ENCODE measurements around the gene KRTAP1-1.
"Not testable (repeated sequence)": the region's sequence is repeated elsewhere in the genome, so short reads cannot be mapped to it uniquely, and the experiment has no call there.

The KRTAP1-1 gene, protein sequence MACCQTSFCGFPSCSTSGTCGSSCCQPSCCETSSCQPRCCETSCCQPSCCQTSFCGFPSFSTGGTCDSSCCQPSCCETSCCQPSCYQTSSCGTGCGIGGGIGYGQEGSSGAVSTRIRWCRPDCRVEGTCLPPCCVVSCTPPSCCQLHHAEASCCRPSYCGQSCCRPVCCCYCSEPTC

DNA sequence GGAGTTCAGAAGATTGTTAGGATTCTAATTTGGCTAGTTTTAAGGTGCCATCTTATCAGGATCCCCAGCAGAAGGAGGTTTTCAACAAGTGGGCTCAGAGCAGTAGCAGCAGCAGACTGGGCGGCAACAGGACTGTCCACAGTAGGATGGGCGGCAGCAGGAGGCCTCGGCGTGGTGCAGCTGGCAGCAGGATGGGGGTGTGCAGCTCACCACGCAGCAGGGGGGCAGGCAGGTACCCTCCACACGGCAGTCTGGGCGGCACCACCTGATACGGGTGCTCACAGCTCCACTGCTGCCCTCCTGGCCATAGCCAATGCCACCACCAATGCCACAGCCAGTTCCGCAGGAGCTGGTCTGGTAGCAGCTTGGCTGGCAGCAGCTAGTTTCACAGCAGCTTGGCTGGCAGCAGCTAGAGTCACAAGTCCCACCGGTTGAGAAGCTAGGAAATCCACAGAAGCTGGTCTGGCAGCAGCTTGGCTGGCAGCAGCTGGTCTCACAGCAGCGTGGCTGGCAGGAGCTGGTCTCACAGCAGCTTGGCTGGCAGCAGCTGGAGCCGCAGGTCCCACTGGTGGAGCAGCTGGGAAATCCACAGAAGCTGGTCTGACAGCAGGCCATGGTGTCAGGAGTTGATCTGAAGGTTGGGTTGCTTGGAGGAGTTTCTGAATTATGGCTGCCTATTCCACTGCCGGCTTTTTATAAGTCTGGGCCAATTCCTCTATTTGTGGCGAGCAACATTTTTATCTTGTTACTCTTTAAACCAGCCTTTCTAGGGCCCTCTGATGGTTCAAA, at the start of gene KRTAP1-1:
KRTAP1-1 (minus strand) TSS at position 668 of the 789 bp plus-strand sequence; CDS start at position 615, 53 bp downstream.
- not testable (repeated sequence) for DNase-seq (ENCODE audit: low read depth in 2 of 2)

DNA sequence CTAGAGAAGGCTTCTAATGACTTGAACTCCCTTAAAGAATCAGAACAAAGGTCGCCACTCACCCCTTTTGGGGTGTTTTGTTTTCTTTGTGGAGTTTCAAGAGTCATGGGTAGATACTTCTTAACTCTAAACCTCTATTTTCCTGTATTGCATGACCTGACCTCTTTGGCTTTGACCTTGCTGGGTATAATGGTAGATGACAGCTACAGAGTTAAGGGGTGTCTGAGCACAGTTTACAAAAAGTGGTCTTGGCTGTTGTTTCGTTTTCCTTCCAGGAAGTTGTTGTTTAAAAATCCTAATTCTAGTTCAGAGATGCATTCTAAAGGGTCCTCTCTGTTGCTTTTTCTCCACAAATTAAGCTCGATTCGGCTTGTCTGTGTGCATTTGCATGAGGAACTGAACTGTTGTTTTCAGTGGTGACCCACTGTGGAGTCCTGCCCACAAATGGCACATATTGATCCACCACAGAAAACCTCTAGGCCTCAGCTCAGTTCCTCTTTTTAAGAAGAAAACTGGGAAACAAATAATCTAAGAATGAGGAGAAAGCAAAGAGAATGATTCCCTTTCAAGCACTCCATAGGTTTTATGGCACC, 47.6 kb upstream of the KRTAP1-1 start:
- not testable (repeated sequence) for DNase-seq (ENCODE audit: low read depth in 2 of 2)

DNA sequence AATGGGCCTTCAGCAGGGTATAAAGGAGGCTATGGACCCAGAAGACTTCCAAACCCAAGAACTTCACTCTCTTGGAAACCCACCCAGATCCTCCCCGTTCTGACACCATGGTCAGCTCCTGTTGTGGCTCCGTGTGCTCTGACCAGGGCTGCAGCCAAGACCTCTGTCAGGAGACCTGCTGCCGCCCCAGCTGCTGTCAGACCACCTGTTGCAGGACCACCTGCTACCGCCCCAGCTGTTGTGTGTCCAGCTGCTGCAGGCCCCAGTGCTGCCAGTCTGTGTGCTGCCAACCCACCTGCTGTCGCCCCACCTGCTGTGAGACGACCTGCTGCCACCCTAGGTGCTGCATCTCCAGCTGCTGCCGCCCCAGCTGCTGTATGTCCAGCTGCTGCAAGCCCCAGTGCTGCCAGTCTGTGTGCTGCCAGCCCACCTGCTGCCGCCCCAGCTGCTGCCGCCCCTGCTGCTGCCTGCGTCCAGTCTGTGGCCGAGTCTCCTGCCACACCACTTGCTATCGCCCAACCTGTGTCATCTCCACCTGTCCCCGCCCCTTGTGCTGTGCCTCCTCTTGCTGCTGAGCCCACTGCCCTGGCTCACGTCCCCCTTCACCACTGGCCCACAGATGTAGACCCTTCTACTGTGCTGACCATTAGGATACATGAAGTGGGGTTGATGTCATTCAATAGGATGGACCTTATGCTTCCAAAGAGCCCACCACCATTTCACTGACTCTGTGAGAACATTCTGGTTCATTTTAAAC, 43.0 kb upstream of the KRTAP1-1 start, which contains the start of gene KRTAP4-7:
KRTAP4-7 (plus strand) TSS at position 51 of the 757 bp plus-strand sequence; CDS start at position 108, 57 bp downstream.
- not testable (repeated sequence) for DNase-seq (ENCODE audit: low read depth in 2 of 2)

DNA sequence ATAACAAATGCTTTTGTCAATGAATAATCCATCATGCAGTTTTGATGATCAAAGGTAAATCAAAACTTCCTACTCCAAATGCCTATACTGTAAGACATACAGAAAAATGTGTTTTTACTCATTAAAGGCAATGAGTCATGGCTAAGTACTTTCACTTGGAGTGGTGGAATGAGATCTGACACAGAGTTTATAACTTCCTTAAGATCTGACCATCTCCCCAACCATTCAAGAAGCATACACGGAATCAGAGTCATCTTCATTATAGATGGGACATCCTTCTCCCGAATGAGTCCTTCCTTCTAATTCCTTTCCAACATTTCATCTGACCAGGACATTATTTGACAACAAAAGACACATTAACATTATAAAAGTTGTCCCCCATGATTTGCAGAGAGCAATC, 42.2 kb upstream of the KRTAP1-1 start:
- DNase-seq (ENCODE audit: low read depth in 2 of 2): not testable (repeated sequence)

DNA sequence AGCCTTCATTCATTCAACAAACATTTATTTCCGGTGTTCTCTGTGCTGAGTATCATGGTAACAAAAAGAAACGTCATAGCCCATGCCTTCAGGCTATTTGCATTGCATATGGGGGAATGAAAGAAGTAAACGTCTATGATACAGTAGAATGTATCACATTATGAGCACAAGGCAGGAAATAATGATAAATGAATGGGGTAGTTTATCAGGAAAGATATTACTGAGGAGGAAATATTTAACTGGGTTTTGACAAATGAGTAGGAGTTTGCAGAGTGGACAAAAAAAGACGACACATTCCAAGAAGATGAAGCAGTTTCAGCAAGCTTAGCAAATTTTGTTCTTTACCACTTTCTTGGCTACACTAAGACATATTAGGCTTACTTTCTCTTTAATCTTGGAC, 41.4 kb upstream of the KRTAP1-1 start:
- DNase-seq (ENCODE audit: low read depth in 2 of 2): no peak

DNA sequence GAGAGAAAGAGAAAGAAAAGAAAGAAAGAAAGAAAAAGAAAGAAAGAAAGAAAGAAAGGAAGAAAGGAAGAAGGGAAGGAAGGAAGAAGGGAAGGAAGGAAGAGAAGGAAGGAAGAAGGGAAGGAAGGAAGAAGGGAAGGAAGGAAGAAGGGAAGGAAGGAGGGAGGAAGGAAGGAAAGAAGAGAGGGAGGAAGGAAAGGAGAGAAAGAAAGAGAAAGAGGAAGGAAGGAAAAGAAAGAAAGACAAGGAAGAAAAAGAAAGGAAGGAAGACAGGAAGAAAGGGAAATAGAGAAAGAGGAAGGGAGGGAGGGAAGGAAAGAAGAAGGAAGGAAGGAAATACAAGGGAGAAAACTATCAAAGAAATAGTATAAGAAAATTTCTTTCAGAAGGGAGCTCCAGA, 35.5 kb upstream of the KRTAP1-1 start:
- DNase-seq (ENCODE audit: low read depth in 2 of 2): no peak

DNA sequence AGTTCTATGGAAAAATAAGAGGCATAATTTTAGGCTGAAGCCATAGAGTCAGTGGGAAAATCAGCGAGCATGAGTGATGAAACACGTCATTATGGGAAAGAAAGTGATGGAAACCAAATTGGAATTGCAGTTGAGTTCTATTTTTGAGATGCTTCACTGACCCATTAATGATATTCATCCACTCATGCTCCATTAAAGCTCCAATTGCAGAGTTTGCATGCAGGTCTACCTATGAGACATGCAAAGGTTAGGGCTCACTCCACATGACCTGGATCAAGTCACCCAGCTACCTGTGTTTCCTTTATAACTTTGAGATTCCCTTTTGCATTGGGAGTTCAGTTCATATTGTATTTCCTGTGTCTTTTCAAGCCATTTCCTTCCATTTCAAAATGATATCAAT, 32.4 kb upstream of the KRTAP1-1 start:
- no peak for DNase-seq (ENCODE audit: low read depth in 2 of 2)

DNA sequence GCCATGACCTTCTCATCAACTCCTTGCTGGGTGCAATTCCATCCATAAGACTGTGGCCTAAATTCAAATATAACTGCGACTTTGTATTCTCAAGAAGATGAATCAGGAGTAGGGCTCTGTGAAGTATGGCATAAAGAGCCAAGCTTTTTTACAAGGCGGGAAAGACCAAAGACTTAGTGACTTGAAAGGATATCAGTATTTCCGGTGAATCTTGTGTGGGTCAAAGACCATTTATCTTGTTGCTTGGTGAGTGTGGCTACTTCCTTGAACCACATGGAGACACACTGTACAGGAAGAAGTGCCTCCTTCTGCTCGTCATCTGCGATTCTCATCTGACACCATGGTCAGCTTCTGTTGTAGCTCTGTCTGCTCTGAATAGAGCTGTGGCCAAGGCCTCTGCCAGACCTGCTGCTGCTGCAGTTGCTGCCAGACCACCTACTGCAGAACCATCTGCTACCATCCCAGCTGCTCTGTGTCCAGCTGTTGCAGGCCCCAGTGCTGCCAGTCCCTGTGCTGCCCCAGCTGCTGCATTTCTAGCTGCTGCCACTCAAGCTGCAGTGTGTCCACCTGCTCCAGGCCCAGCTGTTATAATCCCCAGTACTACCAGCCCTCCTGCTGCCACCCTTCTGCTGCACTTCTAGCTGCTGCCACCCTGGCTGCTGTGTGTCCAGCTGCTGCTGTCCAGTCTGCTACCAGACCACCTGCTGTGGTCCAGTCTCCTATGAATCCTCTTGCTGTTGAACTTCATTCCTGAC, 30.5 kb upstream of the KRTAP1-1 start:
- DNase-seq (ENCODE audit: low read depth in 2 of 2): no peak

DNA sequence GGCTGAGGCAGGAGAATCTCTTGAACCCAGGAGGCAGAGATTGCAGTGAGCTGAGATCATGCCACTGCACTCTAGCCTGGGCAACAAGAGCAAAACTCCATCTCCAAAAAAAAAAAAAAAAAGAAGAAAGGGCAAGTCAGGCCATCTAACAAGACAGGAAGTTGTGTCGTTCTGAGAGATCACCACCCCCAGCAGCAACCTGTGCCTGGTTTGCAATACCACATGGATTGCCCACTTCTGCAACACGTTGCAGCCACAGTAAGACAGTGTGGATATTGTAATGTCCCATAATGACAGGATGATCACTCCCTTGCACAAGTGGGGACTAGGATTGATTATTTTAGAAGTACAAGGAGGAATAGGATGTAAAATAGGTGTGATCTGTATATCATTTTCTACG, 27.8 kb upstream of the KRTAP1-1 start:
- DNase-seq (ENCODE audit: low read depth in 2 of 2): no peak

DNA sequence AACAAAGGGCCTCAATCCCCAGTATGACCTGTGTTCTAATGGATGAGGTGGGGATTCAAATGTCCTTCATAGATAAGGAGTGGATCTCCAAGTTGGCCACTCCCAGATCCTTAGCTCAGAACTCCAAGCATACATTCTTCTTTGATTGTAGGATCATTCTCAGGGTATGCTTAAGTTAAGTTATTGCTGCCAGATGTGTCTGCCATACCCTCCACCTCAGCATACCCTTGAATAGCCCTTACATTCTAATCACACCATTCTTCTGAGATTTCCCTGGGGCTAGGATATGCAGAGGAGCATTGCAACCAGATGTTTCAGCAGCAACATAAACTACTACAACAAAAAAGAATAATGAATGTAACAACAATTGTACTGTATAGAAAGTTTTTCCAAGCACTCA, 26.0 kb upstream of the KRTAP1-1 start:
- DNase-seq (ENCODE audit: low read depth in 2 of 2): no peak

DNA sequence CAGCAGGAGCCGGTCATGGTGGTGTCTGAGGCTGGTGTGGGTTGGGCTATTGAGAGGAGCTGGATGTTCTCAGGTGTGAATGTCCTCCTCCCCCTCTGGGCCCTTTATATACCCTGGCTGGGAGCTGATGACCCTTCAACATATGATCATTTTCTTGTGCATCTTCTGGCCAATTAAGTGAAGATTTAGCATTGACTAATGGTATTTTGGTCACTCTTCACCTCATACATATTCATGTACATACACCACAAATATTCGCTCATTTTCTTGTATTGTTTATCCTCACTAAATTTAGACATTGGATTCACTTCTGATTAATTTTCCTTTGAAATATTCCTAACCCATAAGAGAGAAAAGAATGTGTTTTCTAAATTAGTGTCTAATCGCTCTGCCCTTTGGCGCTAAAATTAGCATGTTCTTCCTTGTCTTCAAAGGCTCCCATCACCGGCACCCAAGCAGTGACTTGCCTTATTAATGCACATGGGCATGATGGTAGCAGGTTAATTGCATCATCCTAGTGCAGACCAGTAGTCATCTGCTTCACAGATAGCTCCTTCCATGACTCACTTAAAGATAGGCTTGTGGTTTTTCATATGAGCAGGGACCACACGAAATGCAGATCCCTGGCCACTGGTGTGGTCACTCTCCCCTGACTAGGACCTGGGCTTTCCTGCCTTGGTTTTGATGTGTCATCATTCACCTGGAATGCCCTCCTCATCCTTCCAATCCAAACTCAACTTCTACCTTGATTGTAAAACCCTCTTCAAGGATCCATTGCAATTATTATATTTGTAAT, 24.8 kb upstream of the KRTAP1-1 start, which contains the start of gene KRTAP2-4:
KRTAP2-4 (minus strand) TSS at position 51 of the 796 bp plus-strand sequence; CDS start at position 17, 34 bp downstream.
- DNase-seq (ENCODE audit: low read depth in 2 of 2): no peak

DNA sequence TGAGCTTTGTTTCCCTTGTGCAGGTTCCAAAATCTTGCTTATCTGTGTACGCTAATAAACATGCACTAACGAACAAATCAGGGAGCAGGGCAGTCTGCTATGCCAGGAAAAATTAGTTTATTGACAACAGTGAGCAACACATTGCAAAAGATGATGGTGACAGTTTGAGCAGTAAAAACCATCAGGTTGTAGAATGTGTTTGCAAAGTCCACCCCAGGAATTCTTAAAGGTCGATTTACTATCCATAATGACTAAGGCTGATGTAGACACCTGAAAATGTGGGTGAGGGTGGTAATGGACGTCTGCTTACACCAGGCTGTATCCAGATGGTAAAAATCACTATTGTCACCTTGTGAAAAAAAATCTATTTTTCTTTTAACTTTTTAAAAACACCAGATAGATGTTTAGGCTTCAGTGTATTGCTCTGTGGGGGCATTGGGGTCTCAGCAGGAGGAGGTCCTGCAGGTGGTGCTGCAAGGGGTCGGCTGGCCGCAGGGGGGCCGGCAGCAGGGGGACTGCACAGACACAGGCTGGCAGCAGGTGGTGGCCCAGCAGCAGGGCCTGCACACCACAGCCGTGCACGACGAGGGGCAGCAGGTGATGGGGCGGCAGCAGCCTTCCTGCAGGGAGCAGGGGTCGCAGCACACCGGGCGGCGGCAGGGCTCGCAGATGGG, 23.9 kb upstream of the KRTAP1-1 start:
- not testable (repeated sequence) for DNase-seq (ENCODE audit: low read depth in 2 of 2)

DNA sequence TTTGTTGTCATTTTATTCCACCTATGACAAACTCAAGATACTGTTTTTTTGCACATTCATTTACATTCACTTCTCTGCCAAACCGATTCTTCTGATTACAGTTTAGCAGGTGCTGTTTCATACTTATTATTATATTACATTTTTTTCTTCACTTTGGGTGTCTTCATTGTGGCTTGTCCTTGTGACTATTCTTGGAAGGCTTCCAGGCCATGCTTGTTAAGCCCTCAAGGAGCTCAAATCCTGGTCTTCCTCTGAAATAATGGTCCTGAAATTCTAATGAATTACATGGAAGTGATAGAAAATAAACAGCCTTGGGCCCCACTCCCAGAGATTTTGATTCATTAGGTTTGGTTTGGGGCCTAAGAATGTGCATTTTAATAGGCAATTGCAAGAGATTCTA, 23.1 kb upstream of the KRTAP1-1 start:
- no peak for DNase-seq (ENCODE audit: low read depth in 2 of 2)

DNA sequence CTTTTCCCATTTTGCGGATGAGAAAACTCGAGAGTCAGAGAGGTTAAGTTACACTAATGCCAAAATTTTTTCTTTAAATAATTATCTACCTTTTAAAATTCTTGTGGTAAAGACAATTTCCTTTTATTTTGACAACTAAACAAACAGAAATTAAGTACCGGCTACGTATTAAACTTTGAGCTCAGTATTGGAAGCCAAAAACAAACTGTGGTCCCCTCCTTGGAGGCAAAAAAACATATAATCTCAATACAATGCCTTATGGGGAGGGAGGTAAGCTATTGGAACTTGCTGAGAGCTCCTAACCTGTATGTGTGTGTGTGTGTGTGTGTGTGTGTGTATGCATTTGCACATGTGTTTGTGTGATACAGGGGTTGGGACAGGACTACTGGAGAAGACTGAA, 22.2 kb upstream of the KRTAP1-1 start:
- no peak for DNase-seq (ENCODE audit: low read depth in 2 of 2)

DNA sequence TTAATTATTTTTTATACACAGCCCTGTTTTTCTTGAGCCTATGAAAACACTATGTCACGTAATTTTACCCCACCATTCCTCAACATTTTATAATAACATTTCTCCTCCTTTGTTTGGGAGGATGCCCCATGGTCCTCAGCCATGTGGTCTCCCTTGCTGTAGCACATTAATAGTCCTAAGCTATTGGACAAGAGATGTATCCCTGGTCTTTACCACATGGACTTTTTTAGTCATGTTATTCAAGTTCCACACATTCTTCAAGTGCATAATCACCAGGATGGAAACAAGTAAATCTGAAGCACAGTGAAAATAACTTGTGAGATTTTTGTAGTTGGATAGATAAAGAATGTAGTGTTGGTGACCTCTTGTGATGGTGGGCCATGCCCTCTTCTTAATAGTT, 20.7 kb upstream of the KRTAP1-1 start:
- no peak for DNase-seq (ENCODE audit: low read depth in 2 of 2)

DNA sequence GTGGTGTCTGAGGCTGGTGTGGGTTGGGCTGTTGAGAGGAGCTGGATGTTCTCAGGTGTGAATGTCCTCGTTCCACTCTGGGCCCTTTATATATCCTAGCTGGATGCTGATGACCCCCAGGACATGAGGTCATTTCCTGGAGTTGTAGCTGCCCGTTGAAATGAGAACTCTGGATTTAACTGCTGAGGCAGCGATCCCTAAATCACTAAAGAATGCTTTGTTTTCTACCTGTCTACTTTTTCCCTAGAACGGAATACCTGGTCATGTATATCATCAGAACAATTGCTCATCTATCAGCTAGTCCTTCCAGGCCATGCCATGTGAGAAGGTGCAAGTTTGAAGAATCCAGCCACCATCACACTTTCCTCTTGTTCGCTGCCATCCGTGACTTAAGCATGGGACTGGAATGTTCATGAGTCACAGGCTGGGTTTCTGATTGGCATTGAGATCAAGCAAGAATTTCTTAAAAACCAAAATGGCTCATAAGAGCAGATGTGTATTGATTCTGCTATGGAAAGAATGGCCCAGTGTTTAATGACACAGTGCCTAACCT, 18.9 kb upstream of the KRTAP1-1 start, which contains the start of gene KRTAP2-3:
KRTAP2-3 (minus strand) TSS at position 63 of the 553 bp plus-strand sequence. CDS start 64 bp downstream, outside the sequence.
- no peak for DNase-seq (ENCODE audit: low read depth in 2 of 2)

DNA sequence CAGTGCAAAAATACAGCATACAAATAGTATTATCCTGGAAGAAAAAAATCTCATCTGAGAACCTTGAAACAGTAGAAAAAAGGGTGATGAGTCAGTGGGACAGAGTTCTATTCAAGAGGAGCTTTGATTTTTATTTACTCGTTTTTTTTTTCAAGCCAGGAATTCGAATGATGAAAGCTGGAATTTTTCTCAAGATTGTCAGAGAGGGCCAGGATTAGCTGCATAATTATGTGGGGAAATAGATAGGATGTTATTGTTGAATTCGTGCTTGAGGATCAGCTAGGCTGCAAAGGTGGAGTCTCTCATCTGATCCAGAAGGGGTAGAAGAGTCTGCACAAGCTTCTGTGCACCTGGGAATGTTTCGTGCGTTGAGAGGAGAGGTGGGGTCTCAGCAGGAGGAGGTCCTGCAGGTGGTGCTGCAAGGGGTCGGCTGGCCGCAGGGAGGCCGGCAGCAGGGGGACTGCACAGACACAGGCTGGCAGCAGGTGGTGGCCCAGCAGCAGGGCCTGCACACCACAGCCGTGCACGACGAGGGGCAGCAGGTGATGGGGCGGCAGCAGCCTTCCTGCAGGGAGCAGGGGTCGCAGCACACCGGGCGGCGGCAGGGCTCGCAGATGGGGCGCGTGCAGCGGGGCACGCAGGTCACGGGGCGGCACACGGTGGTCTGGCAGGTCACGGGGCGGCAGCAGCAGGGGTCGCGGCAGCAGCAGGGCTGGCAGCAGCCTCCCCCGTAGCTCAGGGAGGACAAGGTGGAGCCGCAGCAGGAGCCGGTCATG, 18.2 kb upstream of the KRTAP1-1 start:
- DNase-seq (ENCODE audit: low read depth in 2 of 2): not testable (repeated sequence)

DNA sequence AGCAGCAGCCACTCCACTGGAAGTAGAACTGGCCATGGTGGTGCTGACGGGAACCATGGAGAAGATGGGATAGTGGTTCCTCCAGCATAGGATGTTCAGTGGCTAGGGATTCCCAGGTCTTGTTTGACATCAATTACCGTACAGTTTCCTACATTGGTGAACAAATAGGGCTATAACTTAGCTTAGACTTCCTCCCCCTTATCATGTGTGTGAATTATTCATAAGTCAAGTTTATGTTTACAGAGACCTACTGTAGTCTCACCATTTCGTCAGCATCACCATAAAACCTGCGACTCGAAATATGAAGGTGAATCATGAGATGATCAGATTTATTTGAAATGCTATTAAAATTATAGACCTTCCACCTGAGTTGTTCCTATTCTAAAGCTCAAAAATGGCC, 17.5 kb upstream of the KRTAP1-1 start:
- DNase-seq (ENCODE audit: low read depth in 2 of 2): no peak

DNA sequence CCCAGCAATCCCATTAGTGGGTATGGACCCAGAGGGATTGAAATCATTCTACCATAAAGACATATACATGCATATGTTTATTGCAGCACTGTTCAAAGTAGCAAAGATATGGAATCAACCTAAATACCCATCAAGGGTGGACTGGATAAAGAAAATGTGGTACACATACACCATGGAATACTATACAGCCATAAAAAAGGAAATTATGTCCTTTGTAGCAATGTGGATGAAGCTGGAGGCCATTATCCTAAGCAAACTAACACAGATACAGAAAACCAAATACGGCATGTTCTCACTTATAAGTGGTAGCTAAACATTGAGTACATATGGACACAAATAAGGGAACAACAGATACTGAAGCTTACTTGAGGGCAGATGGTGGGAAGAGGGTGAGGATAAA, 16.3 kb upstream of the KRTAP1-1 start:
- no peak for DNase-seq (ENCODE audit: low read depth in 2 of 2)
